ENCODE results near the gene C11orf91. TPM values are rescaled to one million over a fixed set of nuclear protein-coding genes. Genes with fewer than 3 reads are reported as not detected.

C11orf91 gene
- total RNA-seq, 1 experiment from 2014 or later, result not detected

DNA sequence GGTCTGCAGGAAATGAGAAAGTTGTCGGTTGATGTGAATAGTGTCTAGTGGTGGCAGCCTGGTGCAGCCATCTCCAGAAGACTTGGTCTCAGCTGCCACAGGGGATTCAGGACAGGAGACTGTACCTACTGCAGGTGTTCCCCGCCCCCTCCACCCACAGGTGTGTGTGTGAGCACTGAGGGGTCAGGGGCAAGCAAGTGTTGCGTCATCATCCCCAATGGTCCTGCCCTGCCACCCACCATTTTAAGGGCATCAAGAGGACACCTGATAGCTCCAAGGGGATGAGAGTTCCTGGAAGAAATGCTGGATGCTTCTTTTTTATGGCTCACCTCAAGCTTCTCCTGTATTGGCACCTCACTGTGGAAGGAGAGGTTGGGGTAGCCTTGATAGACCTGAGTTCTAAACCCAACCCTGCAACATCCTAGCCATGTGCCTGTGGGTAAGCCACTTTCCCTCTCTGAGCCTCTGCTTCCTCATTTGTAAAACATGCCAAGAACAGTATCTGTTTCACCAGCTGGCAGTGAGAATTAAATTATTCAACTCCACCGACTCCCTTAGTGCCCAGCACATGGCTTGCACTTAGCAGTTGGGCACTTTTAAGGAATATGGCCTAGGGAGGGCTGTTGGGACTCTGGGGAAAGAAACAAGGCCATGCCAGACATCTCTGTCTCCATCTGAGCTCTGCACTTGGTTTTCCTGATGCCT, 6.1 kb downstream of the C11orf91 start:
- TF ChIP-seq, protein P1, sequence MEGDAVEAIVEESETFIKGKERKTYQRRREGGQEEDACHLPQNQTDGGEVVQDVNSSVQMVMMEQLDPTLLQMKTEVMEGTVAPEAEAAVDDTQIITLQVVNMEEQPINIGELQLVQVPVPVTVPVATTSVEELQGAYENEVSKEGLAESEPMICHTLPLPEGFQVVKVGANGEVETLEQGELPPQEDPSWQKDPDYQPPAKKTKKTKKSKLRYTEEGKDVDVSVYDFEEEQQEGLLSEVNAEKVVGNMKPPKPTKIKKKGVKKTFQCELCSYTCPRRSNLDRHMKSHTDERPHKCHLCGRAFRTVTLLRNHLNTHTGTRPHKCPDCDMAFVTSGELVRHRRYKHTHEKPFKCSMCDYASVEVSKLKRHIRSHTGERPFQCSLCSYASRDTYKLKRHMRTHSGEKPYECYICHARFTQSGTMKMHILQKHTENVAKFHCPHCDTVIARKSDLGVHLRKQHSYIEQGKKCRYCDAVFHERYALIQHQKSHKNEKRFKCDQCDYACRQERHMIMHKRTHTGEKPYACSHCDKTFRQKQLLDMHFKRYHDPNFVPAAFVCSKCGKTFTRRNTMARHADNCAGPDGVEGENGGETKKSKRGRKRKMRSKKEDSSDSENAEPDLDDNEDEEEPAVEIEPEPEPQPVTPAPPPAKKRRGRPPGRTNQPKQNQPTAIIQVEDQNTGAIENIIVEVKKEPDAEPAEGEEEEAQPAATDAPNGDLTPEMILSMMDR (conservative IDR thresholded peaks at IDR 0.05; ENCODE audit: low read depth, low read length), result no peak
- no peak for TF ChIP-seq EZH2 (IDR thresholded peaks at IDR 0.05; ENCODE audit: borderline replicate concordance, low read depth, low read length, poor library complexity, severe bottlenecking)
- intact Hi-C loops (cut with micrococcal nuclease; ENCODE audit: unreplicated experiment), result loop anchor here (5.0 kb wide), 1 partner anchor 437 kb away; the partner anchor contains the start of gene HIPK3
- ChIA-PET POLR2A (ENCODE audit: low non-redundant PET) (interaction anchor here (0.6 kb wide), 2 partner anchors 13 to 1553 kb away, joined by 3 to 4 read pairs; no protein-coding TSS in a partner anchor), CTCF (interaction anchor here (1.1 kb wide), 1 partner anchor 44 kb away, joined by 3 read pairs; no protein-coding TSS in a partner anchor)
- Histone ChIP-seq H3K27me3 (replicated peaks; ENCODE audit: insufficient read depth, low read depth, low read length, poor library complexity) (no peaks in the 10 kb centered on the region), H3K36me3 (ENCODE audit: insufficient read depth, low read length, poor library complexity, severe bottlenecking) (no peaks in the 10 kb centered on the region), H3K27ac (ENCODE audit: low read depth, low read length, poor library complexity, severe bottlenecking) (peak overlapping the region; percentile 16), H3K4me3 (ENCODE audit: low read depth, low read length, poor library complexity, severe bottlenecking) (no peak overlapping the region), H3K4me1 (ENCODE audit: insufficient read depth, low read length, poor library complexity, severe bottlenecking) (peaks cover 65% of the 10 kb centered on the region), H3K9me3 (ENCODE audit: low read depth, low read length, poor library complexity, severe bottlenecking) (no peaks in the 10 kb centered on the region)
- BruUV-seq (replicated peaks), result no TSS peak
- no peak for DNase-seq (ENCODE audit: low spot score)

DNA sequence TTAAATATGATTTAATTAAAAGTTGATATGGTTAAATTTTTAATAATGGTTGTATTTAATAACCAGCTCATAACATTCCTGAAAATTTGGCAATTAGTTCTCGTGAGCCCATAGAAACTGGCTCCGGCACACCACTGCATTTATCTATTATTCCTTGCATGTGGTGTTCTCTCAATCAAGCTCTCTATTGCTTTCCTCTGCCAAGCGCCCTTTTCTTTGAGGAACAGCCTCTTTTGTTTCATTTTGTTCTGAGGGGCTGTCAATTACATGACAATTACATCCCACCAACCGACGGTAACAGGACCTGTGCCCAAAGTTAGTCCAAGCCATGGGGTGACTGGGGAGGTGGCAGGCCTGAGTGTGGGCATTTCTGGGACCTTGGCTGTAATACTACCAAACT, 8.1 kb downstream of the C11orf91 start:
- Histone ChIP-seq H3K36me3 (ENCODE audit: insufficient read depth, low read length, poor library complexity, severe bottlenecking) (no peaks in the 10 kb centered on the region), H3K9me3 (ENCODE audit: low read depth, low read length, poor library complexity, severe bottlenecking) (no peaks in the 10 kb centered on the region), H3K4me3 (ENCODE audit: low read depth, low read length, poor library complexity, severe bottlenecking) (peak overlapping the region; percentile 6), H3K27ac (ENCODE audit: low read depth, low read length, poor library complexity, severe bottlenecking) (peak overlapping the region; percentile 31), H3K4me1 (ENCODE audit: insufficient read depth, low read length, poor library complexity, severe bottlenecking) (peaks cover 65% of the 10 kb centered on the region), H3K27me3 (replicated peaks; ENCODE audit: insufficient read depth, low read depth, low read length, poor library complexity) (no peaks in the 10 kb centered on the region)
- CTCF ChIA-PET, result interaction anchor here (0.9 to 1.7 kb wide), 3 partner anchors 12 to 330 kb away, joined by 3 to 19 read pairs (median 7); no protein-coding TSS in a partner anchor
- no peak for DNase-seq (ENCODE audit: low spot score)
- TF ChIP-seq EZH2 (IDR thresholded peaks at IDR 0.05; ENCODE audit: borderline replicate concordance, low read depth, low read length, poor library complexity, severe bottlenecking), result no peak
- TF ChIP-seq, protein P1 (conservative IDR thresholded peaks at IDR 0.05; ENCODE audit: low read depth, low read length), result no peak
- POLR2A ChIA-PET (ENCODE audit: low non-redundant PET), result interaction anchor here (0.5 to 0.9 kb wide), 2 partner anchors 327 to 829 kb away, joined by 3 read pairs; no protein-coding TSS in a partner anchor
- no TSS peak for BruUV-seq (replicated peaks)
- intact Hi-C loops (cut with micrococcal nuclease; ENCODE audit: unreplicated experiment), result loop anchor here (5.0 kb wide), 1 partner anchor 435 kb away; the partner anchor contains the start of gene HIPK3

DNA sequence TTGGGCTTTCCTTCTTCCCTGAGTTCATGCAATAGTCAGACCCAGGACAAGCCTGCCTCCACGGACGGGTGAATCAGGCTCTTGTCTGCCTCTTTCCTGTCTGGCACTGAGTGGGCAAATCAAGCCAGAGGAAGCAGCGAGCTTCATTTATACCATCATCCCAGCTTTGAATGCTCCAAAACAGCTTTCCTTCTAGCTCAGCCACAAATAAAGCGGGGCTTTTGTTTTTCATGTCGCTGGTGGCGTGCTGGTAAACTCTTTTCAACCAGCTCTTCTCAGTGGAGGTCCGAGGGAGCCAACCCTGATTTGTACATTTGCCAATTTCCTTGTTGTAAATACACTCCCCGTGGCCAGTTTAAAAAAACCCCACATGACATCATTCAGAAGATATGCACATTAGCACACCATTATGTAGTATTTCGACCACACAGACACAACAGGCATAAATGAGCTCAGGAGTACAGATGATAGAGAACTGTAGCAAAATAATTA, 8.6 kb downstream of the C11orf91 start:
- BruUV-seq (replicated peaks), result no TSS peak
- Histone ChIP-seq H3K27ac (ENCODE audit: low read depth, low read length, poor library complexity, severe bottlenecking) (peak overlapping the region; percentile 31), H3K9me3 (ENCODE audit: low read depth, low read length, poor library complexity, severe bottlenecking) (no peaks in the 10 kb centered on the region), H3K27me3 (replicated peaks; ENCODE audit: insufficient read depth, low read depth, low read length, poor library complexity) (no peaks in the 10 kb centered on the region), H3K4me3 (ENCODE audit: low read depth, low read length, poor library complexity, severe bottlenecking) (peak overlapping the region; percentile 6), H3K36me3 (ENCODE audit: insufficient read depth, low read length, poor library complexity, severe bottlenecking) (no peaks in the 10 kb centered on the region), H3K4me1 (ENCODE audit: insufficient read depth, low read length, poor library complexity, severe bottlenecking) (peaks cover 60% of the 10 kb centered on the region)
- intact Hi-C loops (cut with micrococcal nuclease; ENCODE audit: unreplicated experiment), result loop anchor here (5.0 kb wide), 1 partner anchor 435 kb away; the partner anchor contains the start of gene HIPK3
- DNase-seq (ENCODE audit: low spot score), result peak; percentile 98
- ChIA-PET POLR2A (ENCODE audit: low non-redundant PET) (interaction anchor here (0.5 to 0.9 kb wide), 2 partner anchors 327 to 828 kb away, joined by 3 read pairs; no protein-coding TSS in a partner anchor), CTCF (interaction anchor here (0.7 to 1.7 kb wide), 5 partner anchors 11 to 482 kb away, joined by 3 to 19 read pairs (median 3); no protein-coding TSS in a partner anchor)
- TF ChIP-seq, protein P1 (conservative IDR thresholded peaks at IDR 0.05; ENCODE audit: low read depth, low read length), result no peak
- no peak for TF ChIP-seq EZH2 (IDR thresholded peaks at IDR 0.05; ENCODE audit: borderline replicate concordance, low read depth, low read length, poor library complexity, severe bottlenecking)
